B cell (primary cell): Measurements from ENCODE around the gene FCHO2. TPM values are rescaled to one million over a fixed set of nuclear protein-coding genes. Genes with fewer than 3 reads are reported as not detected.

ENCODE experiments used
- ATAC-seq: fragments of 200-7000 bp; cut with Tn5 transposase; one replicate; pipeline ENCODE4 v1.10.0; 2021; ENCODE audit warnings: low read depth, mild to moderate bottlenecking, moderate number of reproducible peaks, moderate library complexity
- CTCF ChIA-PET: fragments of 350-600 bp; sonication (Branson Sonifier 250); formaldehyde crosslinking; loops from one replicate; lab custom pipeline; 2021; ENCODE audit warnings: antibody characterized with exemption, inconsistent platforms; lab: Charles Lee
- POLR2A ChIA-PET: fragments of 350-600 bp; sonication (Branson Sonifier 250); formaldehyde crosslinking; loops from one replicate; lab custom pipeline; 2021; ENCODE audit warnings: antibody characterized with exemption; lab: Charles Lee
- DNase-seq: peaks from one replicate; pipeline ENCODE4 v3.0.0; 2013
- H2AFZ ChIP-seq: 2 replicates; pipeline ENCODE4 v1.6.1; 2012; ENCODE audit warnings: mild to moderate bottlenecking, low read depth, low read length; ENCODE audit not compliant: insufficient read depth, poor library complexity, severe bottlenecking
- H3K27ac ChIP-seq, 2 donors: 1 replicate in 1 of 2; 2 replicates in 1 of 2; pipeline ENCODE4 v1.5.1; 2012 to 2013; ENCODE audit warnings: low read length in 2 of 2, mild to moderate bottlenecking in 2 of 2, moderate library complexity in 1 of 2
- H3K27me3 ChIP-seq, 4 experiments: fragments of 200-600 bp in 1 of 4; sonication (generic) in 1 of 4; replicated peaks in 1 of 4; 1 replicate in 2 of 4; 2 replicates in 2 of 4; pipeline versions ENCODE4 v1.6.1 to v1.7.0; 2013 to 2016; ENCODE audit warnings: low read length in 3 of 4, mild to moderate bottlenecking in 2 of 4, mixed read lengths in 1 of 4, moderate library complexity in 1 of 4; ENCODE audit not compliant: insufficient read depth in 4 of 4, control insufficient read depth in 3 of 4; ENCODE audit errors: control extremely low read depth in 1 of 4
- H3K36me3 ChIP-seq, 2 experiments: replicated peaks in 1 of 2; 1 replicate in 1 of 2; 2 replicates in 1 of 2; pipeline versions ENCODE4 v1.6.1 to v1.7.1; 2013; ENCODE audit warnings: low read length in 1 of 2; ENCODE audit not compliant: insufficient read depth in 2 of 2, control insufficient read depth in 1 of 2; ENCODE audit errors: control extremely low read depth in 1 of 2, extremely low read depth in 1 of 2
- H3K4me1 ChIP-seq, 2 donors: fragments of 200-600 bp in 1 of 2; sonication (generic) in 1 of 2; 1 replicate in 1 of 2; 2 replicates in 1 of 2; pipeline versions ENCODE4 v1.5.1 to v1.6.1; 2013 to 2017; ENCODE audit warnings: low read length in 2 of 2; ENCODE audit not compliant: control insufficient read depth in 2 of 2, insufficient read depth in 2 of 2
- H3K4me2 ChIP-seq: replicated peaks from 2 replicates; pipeline ENCODE3; 2012; ENCODE audit warnings: mild to moderate bottlenecking, low read depth, low read length; ENCODE audit not compliant: poor library complexity, severe bottlenecking
- H3K4me3 ChIP-seq, 5 experiments: fragments of 200-600 bp in 1 of 5; sonication (generic) in 1 of 5; 1 replicate in 3 of 5; 2 replicates in 2 of 5; pipeline versions ENCODE4 v1.5.1 to v1.7.0; 2011 to 2016; ENCODE audit warnings: low read length in 4 of 5, mild to moderate bottlenecking in 4 of 5, low read depth in 2 of 5, control low read depth in 1 of 5, moderate library complexity in 1 of 5; ENCODE audit not compliant: insufficient read depth in 1 of 5; ENCODE audit errors: control extremely low read depth in 1 of 5, extremely low read depth in 1 of 5
- H3K79me2 ChIP-seq: fragments of 200-600 bp; sonication (generic); one replicate; pipeline ENCODE4 v1.6.0; 2016; ENCODE audit warnings: low read length; ENCODE audit not compliant: control insufficient read depth, insufficient read depth
- H3K9ac ChIP-seq: fragments of 200-600 bp; sonication (generic); 2 replicates; pipeline ENCODE4 v1.6.1; 2017; ENCODE audit warnings: mild to moderate bottlenecking, low read length, moderate library complexity
- H3K9me3 ChIP-seq, 3 donors: one replicate each; pipeline versions ENCODE4 v1.6.1 to v1.7.1; 2013; ENCODE audit warnings: low read length in 2 of 3; ENCODE audit not compliant: control insufficient read depth in 2 of 3, insufficient read depth in 1 of 3; ENCODE audit errors: control extremely low read depth in 1 of 3
- H4K20me1 ChIP-seq: 2 replicates; pipeline ENCODE4 v1.6.0; 2012; ENCODE audit warnings: mild to moderate bottlenecking, low read length; ENCODE audit not compliant: insufficient read depth, control insufficient read depth, poor library complexity, severe bottlenecking
- H3K27ac Mint-ChIP-seq: one replicate; pipeline ENCODE4 v1.8.0; 2021; ENCODE audit warnings: mixed read lengths
- H3K27me3 Mint-ChIP-seq: one replicate; pipeline ENCODE4 v1.8.0; 2021; ENCODE audit warnings: mixed read lengths
- H3K4me1 Mint-ChIP-seq: one replicate; pipeline ENCODE4 v1.8.0; 2021; ENCODE audit warnings: mixed read lengths
- H3K4me3 Mint-ChIP-seq: one replicate; pipeline ENCODE4 v1.8.0; 2021; ENCODE audit warnings: mixed read lengths
- H3K9me3 Mint-ChIP-seq: one replicate; pipeline ENCODE4 v1.8.0; 2022; ENCODE audit warnings: mixed read lengths; ENCODE audit not compliant: insufficient read depth
- EZH2 ChIP-seq: IDR thresholded peaks from 2 replicates; pipeline ENCODE4 v1.6.1; 2012; ENCODE audit warnings: borderline replicate concordance, low read depth, mild to moderate bottlenecking, moderate library complexity, low read length; ENCODE audit not compliant: insufficient read depth, poor library complexity, severe bottlenecking
- WGBS: methylation state at CpG from one replicate; pipeline ENCODE4 v1.1.5; 2013; ENCODE audit warnings: missing lambda C conversion rate; ENCODE audit not compliant: insufficient coverage; 5-methylcytosine and 5-hydroxymethylcytosine counted together
- intact Hi-C: fragments of 100-400 bp; cut with micrococcal nuclease; formaldehyde crosslinking; loops from one replicate; pipeline ENCODE4 v1.10.0; 2022
- polyA plus RNA-seq: library from polyadenylated mRNA; depleted of rRNA; stranded (reverse); fragments of >200 nt; gene quantifications from 2 replicates; pipeline ENCODE4 v1.2.3, GENCODE V29; 2012
- total RNA-seq, 2 donors: library from RNA; stranded (reverse); fragments of 120-200 nt in 1 of 2; gene quantifications; 1 replicate in 1 of 2; 2 replicates in 1 of 2; pipeline versions ENCODE4 v1.2.3 to v1.2.4, GENCODE V29; 2013 to 2022
- TF ChIP-seq, protein P1 (sequence below): fragments of 200-600 bp; IDR thresholded peaks from one replicate; pipeline ENCODE4 v1.8.0; 2022; ENCODE audit warnings: antibody characterized with exemption, mild to moderate bottlenecking

The FCHO2 gene
- total and polyA plus RNA-seq, 2 donors (not counting 1 experiment from before 2014, with no cell fraction given) = 1.5 to 11.0 TPM

DNA sequence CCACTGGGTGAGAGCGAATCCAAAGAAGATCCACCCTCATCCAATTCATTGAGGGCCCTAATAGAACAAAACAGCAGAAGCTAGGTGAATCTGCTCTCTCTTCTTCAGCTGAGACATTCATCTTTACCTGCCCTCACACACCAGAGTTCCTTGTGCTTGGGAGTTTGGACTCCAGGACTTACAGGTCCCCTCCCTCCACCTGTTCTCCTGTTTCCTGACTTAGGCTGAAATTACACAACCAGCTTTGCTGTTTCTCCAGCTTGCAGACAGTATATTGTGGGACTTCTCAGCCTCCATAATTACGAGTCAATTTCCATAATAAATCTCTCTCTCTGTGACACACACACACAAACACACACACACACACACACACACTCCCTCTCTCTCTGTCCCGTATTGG is 183.6 kb downstream of the FCHO2 start:
- TF ChIP-seq EZH2 = no peak
- TF ChIP-seq, protein P1, sequence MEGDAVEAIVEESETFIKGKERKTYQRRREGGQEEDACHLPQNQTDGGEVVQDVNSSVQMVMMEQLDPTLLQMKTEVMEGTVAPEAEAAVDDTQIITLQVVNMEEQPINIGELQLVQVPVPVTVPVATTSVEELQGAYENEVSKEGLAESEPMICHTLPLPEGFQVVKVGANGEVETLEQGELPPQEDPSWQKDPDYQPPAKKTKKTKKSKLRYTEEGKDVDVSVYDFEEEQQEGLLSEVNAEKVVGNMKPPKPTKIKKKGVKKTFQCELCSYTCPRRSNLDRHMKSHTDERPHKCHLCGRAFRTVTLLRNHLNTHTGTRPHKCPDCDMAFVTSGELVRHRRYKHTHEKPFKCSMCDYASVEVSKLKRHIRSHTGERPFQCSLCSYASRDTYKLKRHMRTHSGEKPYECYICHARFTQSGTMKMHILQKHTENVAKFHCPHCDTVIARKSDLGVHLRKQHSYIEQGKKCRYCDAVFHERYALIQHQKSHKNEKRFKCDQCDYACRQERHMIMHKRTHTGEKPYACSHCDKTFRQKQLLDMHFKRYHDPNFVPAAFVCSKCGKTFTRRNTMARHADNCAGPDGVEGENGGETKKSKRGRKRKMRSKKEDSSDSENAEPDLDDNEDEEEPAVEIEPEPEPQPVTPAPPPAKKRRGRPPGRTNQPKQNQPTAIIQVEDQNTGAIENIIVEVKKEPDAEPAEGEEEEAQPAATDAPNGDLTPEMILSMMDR = no peak
- Histone ChIP-seq H3K4me1 (no peaks in the 10 kb centered on the region), H3K9ac (no peak overlapping the region), H3K79me2 (no peaks in the 10 kb centered on the region), H3K36me3 (no peaks in the 10 kb centered on the region), H3K27me3 (peaks cover 0 to 35% (median 13%) of the 10 kb centered on the region in 4 experiments), H3K27ac (no peak overlapping the region), H3K4me3 (no peak overlapping the region), H3K4me2 (no peak overlapping the region), H3K9me3 (peaks cover 0 to 8% (median 0%) of the 10 kb centered on the region in 3 donors), H4K20me1 (no peaks in the 10 kb centered on the region), H2AFZ (no peak overlapping the region)
- Mint-ChIP-seq H3K27ac (no peak overlapping the region), H3K4me3 (no peak overlapping the region), H3K4me1 (no peaks in the 10 kb centered on the region), H3K27me3 (peaks cover 34% of the 10 kb centered on the region), H3K9me3 (no peaks in the 10 kb centered on the region)
- ChIA-PET POLR2A (no interaction called here), CTCF (no interaction called here)
- intact Hi-C loops = no loop called here
- no peak for ATAC-seq
- DNase-seq = no peak
- 82% methylated on average over 1 of the region's 3 CpGs for WGBS

Other genes with a start within 250 kb of the FCHO2 start
- gene TNPO1, start 139.4 kb upstream of the FCHO2 start, total RNA-seq = 102 and 107 TPM in 2 replicates
- 6.4 and 18.9 TPM in 2 replicates for gene TNPO1, start 139.4 kb upstream of the FCHO2 start, polyA plus RNA-seq
- not detected in 2 replicates for gene TMEM171, start 164.5 kb downstream of the FCHO2 start, total RNA-seq
- not detected in 2 replicates for gene TMEM171, start 164.5 kb downstream of the FCHO2 start, polyA plus RNA-seq
- gene TMEM174, start 217.2 kb downstream of the FCHO2 start, total RNA-seq = not detected in 2 replicates
- not detected in 2 replicates for gene TMEM174, start 217.2 kb downstream of the FCHO2 start, polyA plus RNA-seq